HCT116 (cell line): Measurements from ENCODE around the gene VAPA. TPM values are rescaled to one million over a fixed set of nuclear protein-coding genes. Genes with fewer than 3 reads are reported as not detected.
"Not testable (repeated sequence)": the region's sequence is repeated elsewhere in the genome, so short reads cannot be mapped to it uniquely, and the experiment has no call there.

ENCODE experiments used
- ATAC-seq: fragments of 200-7000 bp; cut with Tn5 transposase; 2 replicates; pipeline ENCODE4 v1.9.1; 2020; ENCODE audit warnings: mild to moderate bottlenecking, moderate library complexity
- BruUV-seq: library from RNA; stranded (reverse); fragments of 400-500 nt; replicated peaks from 2 replicates; lab custom pipeline; 2021; lab: Mats Ljungman, UMichigan
- CTCF ChIA-PET: fragments of 300-600 bp; sonication (Branson Sonifier 250); formaldehyde crosslinking; loops from one replicate; lab custom pipeline; 2021; ENCODE audit warnings: antibody characterized with exemption; lab: Charles Lee
- POLR2A ChIA-PET: fragments of 300-600, 350-600 bp; sonication (Branson Sonifier 250); formaldehyde crosslinking; loops from one replicate; lab custom pipeline; 2021; ENCODE audit warnings: antibody characterized with exemption; lab: Charles Lee
- RAD21 ChIA-PET, 2 experiments: fragments of 300-600 bp; sonication (Branson Sonifier 250); formaldehyde crosslinking; loops; one replicate each; lab custom pipeline; 2023; ENCODE audit warnings: low total read pairs in 2 of 2; ENCODE audit not compliant: uncharacterized antibody in 2 of 2, unreplicated experiment in 2 of 2, low non-redundant PET in 1 of 2; lab: Charles Lee
- DNase-seq: peaks from one replicate; pipeline ENCODE4 v3.0.0-alpha.2; 2010; ENCODE audit warnings: low read depth, low spot score
- H2AFZ ChIP-seq: fragments of 200-600 bp; shearing (Covaris generic), sonication (generic); 2 replicates; pipeline ENCODE4 v1.6.1; 2017; ENCODE audit warnings: low read depth, mixed run types, mixed read lengths, antibody characterized with exemption, low read length; ENCODE audit not compliant: poor library complexity, severe bottlenecking
- H3K27ac ChIP-seq: 2 replicates; pipeline ENCODE4 v1.5.1; 2012; ENCODE audit warnings: low read depth, low read length
- H3K27me3 ChIP-seq: fragments of 200-600 bp; sonication (generic); 2 replicates; pipeline ENCODE4 v1.6.1; 2016; ENCODE audit warnings: mixed run types, low read length, mixed read lengths; ENCODE audit not compliant: insufficient read depth
- H3K36me3 ChIP-seq, 2 experiments: fragments of 200-500 bp in 1 of 2; fragments of 200-600 bp in 1 of 2; sonication (Bioruptor generic) in 1 of 2; sonication (generic) in 1 of 2; 2 replicates each; pipeline versions ENCODE4 v1.5.1 to v1.6.1; 2014 to 2016; ENCODE audit warnings: low read length in 2 of 2, inconsistent platforms in 1 of 2, mixed read lengths in 1 of 2, mixed run types in 1 of 2; ENCODE audit not compliant: insufficient read depth in 2 of 2, control insufficient read depth in 1 of 2
- H3K4me1 ChIP-seq, 2 experiments: fragments of 200-600 bp in 1 of 2; sonication (generic) in 1 of 2; 2 replicates each; pipeline versions ENCODE4 v1.5.1 to v1.6.1; 2012 to 2017; ENCODE audit warnings: low read length in 2 of 2, inconsistent platforms in 1 of 2, mild to moderate bottlenecking in 1 of 2, mixed read lengths in 1 of 2, mixed run types in 1 of 2, moderate library complexity in 1 of 2; ENCODE audit not compliant: insufficient read depth in 2 of 2, control insufficient read depth in 1 of 2
- H3K4me2 ChIP-seq: fragments of 200-600 bp; sonication (generic); 2 replicates; pipeline ENCODE4 v1.6.1; 2017; ENCODE audit warnings: mixed run types, low read length, mixed read lengths
- H3K4me3 ChIP-seq, 2 experiments: fragments of 200-600 bp in 1 of 2; sonication (generic) in 1 of 2; replicated peaks in 1 of 2; 2 replicates each; pipeline ENCODE4 v1.5.1; 2011 to 2016; ENCODE audit warnings: low read length in 2 of 2, control low read depth in 1 of 2, low read depth in 1 of 2, mild to moderate bottlenecking in 1 of 2, mixed read lengths in 1 of 2, mixed run types in 1 of 2
- H3K79me2 ChIP-seq: fragments of 200-600 bp; sonication (generic); 2 replicates; pipeline ENCODE4 v1.6.1; 2017; ENCODE audit warnings: mild to moderate bottlenecking, mixed run types, low read length, moderate library complexity, mixed read lengths; ENCODE audit not compliant: insufficient read depth
- H3K9ac ChIP-seq: fragments of 200-600 bp; sonication (generic); 2 replicates; pipeline ENCODE4 v1.6.1; 2016; ENCODE audit warnings: low read length, mixed read lengths
- H3K9me2 ChIP-seq: fragments of 200-600 bp; sonication (generic), shearing (Covaris generic); 2 replicates; pipeline ENCODE4 v1.6.1; 2017; ENCODE audit warnings: mixed run types, mild to moderate bottlenecking, moderate library complexity; ENCODE audit not compliant: insufficient read depth
- H3K9me3 ChIP-seq, 2 experiments: fragments of 200-500 bp in 1 of 2; fragments of 200-600 bp in 1 of 2; sonication (Bioruptor generic) in 1 of 2; sonication (generic) in 1 of 2; 2 replicates each; pipeline ENCODE4 v1.6.1; 2014 to 2017; ENCODE audit warnings: low read length in 2 of 2, mixed read lengths in 2 of 2, inconsistent platforms in 1 of 2, low read depth in 1 of 2, mild to moderate bottlenecking in 1 of 2, mixed run types in 1 of 2, moderate library complexity in 1 of 2; ENCODE audit not compliant: control insufficient read depth in 1 of 2, insufficient read depth in 1 of 2
- H4K20me1 ChIP-seq: fragments of 200-600 bp; sonication (generic), shearing (Covaris generic); 2 replicates; pipeline ENCODE4 v1.6.1; 2017; ENCODE audit warnings: mixed run types, mild to moderate bottlenecking, moderate library complexity; ENCODE audit not compliant: insufficient read depth
- CBX3 ChIP-seq: IDR thresholded peaks from 2 replicates; pipeline ENCODE4 v1.6.1; 2012; ENCODE audit warnings: low read depth
- CEBPB ChIP-seq: IDR thresholded peaks from 2 replicates; pipeline ENCODE4 v1.6.1; 2012; ENCODE audit warnings: low read depth
- EZH2 ChIP-seq: fragments of 200-600 bp; sonication (generic); IDR thresholded peaks from 2 replicates; pipeline ENCODE4 v1.6.1; 2017; ENCODE audit warnings: antibody characterized with exemption, mixed run types
- FOSL1 ChIP-seq: IDR thresholded peaks from 2 replicates; pipeline ENCODE4 v1.6.1; 2012; ENCODE audit warnings: low read depth
- JUND ChIP-seq: IDR thresholded peaks from 2 replicates; pipeline ENCODE4 v1.6.1; 2012
- MAX ChIP-seq: IDR thresholded peaks from 2 replicates; pipeline ENCODE4 v1.6.1; 2012
- RAD21 ChIP-seq: IDR thresholded peaks from 2 replicates; pipeline ENCODE4 v1.6.1; 2012; ENCODE audit warnings: low read depth, mild to moderate bottlenecking
- SIN3A ChIP-seq: IDR thresholded peaks from 2 replicates; pipeline ENCODE4 v1.6.1; 2012; ENCODE audit warnings: low read depth
- SP1 ChIP-seq: IDR thresholded peaks from 2 replicates; pipeline ENCODE4 v1.6.1; 2012; ENCODE audit warnings: low read depth
- intact Hi-C: fragments of 100-400 bp; cut with micrococcal nuclease; formaldehyde crosslinking; loops from 2 replicates; pipeline ENCODE4 v1.10.0; 2022
- total RNA-seq: library from RNA; stranded (reverse); gene quantifications from one replicate; pipeline ENCODE4 v1.2.1, GENCODE V29; 2021; ENCODE audit not compliant: unreplicated experiment

Gene VAPA
- total RNA-seq, 1 experiment from 2014 or later: 295 TPM

DNA sequence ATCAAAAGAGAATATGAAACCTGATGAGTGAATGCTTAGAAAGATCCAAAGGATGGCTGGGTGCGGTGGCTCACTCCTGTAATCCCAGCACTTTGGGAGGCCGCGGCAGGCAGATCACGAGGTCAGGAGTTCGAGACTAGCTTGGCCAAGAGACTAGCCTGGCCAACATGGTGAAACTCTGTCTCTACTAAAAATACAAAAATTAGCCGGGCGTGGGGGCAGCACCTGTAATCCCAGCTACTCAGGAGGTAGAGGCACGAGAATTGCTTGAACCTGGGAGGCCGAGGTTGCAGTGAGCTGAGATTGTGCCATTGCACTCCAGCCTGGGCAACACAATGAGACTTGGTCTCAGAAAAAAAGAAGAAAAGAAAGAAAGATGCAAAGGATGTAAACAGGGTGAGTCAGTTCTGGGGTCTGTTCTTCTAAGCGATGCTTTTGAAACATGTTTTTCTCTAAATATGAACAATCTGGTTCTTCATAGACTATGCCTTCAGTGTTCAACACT lies 16.0 kb upstream of the VAPA start:
- POLR2A ChIA-PET: not testable (repeated sequence)

GRCh38 chr18:9898792-9899549 lies 14.8 kb upstream of the VAPA start:
- Histone ChIP-seq H3K4me2 (peak overlapping the region; percentile 86), H3K4me3 (peak overlapping the region; percentile 28 to 51), H3K9ac (peak overlapping the region; percentile 56), H3K27ac (peak overlapping the region; percentile 47), H3K9me3 (no peaks in the 10 kb centered on the region), H3K9me2 (no peaks in the 10 kb centered on the region), H3K27me3 (no peaks in the 10 kb centered on the region), H4K20me1 (no peaks in the 10 kb centered on the region), H3K79me2 (no peaks in the 10 kb centered on the region), H3K36me3 (no peaks in the 10 kb centered on the region), H3K4me1 (peaks cover 35 to 82% of the 10 kb centered on the region in 2 experiments), H2AFZ (peak overlapping the region; percentile 96)
- peak; percentile 64 for DNase-seq
- POLR2A ChIA-PET: interaction anchor here (1.0 to 1.5 kb wide), 2 partner anchors 14 to 29 kb away, joined by 5 read pairs; partner anchors contain the start of gene VAPA
- RAD21 ChIA-PET: no interaction called here
- intact Hi-C loops: no loop called here
- CTCF ChIA-PET: interaction anchor here (0.8 kb wide), 1 partner anchor 29 kb away, joined by 3 read pairs; no protein-coding TSS in a partner anchor
- TF ChIP-seq JUND (peak; percentile 82), CEBPB (peak; percentile 53; the same call in 1 of the 2 replicates), FOSL1 (peak; percentile 79), RAD21 (no peak), EZH2 (no peak), SIN3A (peak; percentile 43; the same call in 1 of the 2 replicates), CBX3 (peak; percentile 77), MAX (peak; percentile 61), SP1 (peak; percentile 79)
- TSS peak; percentile 79 for BruUV-seq
- peak; percentile 70 for ATAC-seq

More for the DNA sequence above, 16.0 kb upstream of the VAPA start:
- H4K20me1 ChIP-seq, H3K4me3 ChIP-seq, H3K9me3 ChIP-seq, RAD21 ChIA-PET, H3K79me2 ChIP-seq, H3K36me3 ChIP-seq, H3K9ac ChIP-seq, ATAC-seq, H3K9me2 ChIP-seq, BruUV-seq, DNase-seq, intact Hi-C loops, H3K27me3 ChIP-seq, CTCF ChIA-PET, H3K27ac ChIP-seq: not testable (repeated sequence)
- Histone ChIP-seq H3K4me2 (peak overlapping the region; percentile 86; the same call in 1 of the 2 replicates), H3K4me1 (peaks cover 35 to 81% of the 10 kb centered on the region in 2 experiments), H2AFZ (peak overlapping the region; percentile 96)

DNA sequence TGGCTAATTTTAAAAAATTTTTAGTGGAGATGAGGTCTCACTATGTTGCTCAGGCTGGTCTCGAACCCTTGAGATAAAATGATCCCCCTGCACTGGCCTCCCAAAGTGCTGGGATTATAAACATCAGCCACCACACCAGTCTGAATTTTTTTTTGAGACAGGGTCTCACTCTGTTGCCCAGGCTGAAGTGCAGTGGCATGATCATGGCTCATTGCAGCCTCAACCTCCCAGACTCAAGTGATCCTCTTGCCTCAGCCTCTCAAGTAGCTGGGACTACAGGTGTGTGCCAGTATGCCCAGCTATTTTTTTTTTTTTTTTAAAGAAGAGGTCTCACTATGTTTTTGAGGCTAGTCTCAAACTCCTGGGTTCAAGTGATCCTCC lies 14.3 kb upstream of the VAPA start:
- peak overlapping the region; percentile 86 for H3K4me2 ChIP-seq
- BruUV-seq, intact Hi-C loops, ATAC-seq, H3K36me3 ChIP-seq, DNase-seq, H3K9me2 ChIP-seq, H3K79me2 ChIP-seq, H3K9me3 ChIP-seq, H4K20me1 ChIP-seq, H3K27me3 ChIP-seq, CTCF ChIA-PET, RAD21 ChIA-PET: not testable (repeated sequence)
- H3K27ac ChIP-seq: peak overlapping the region; percentile 47
- H3K4me1 ChIP-seq: peaks cover 35 to 80% of the 10 kb centered on the region in 2 experiments
- POLR2A ChIA-PET: interaction anchor here (1.0 to 1.5 kb wide), 2 partner anchors 14 to 29 kb away, joined by 5 read pairs; partner anchors contain the start of gene VAPA
- peak overlapping the region in 1 of 2 experiments; percentile 51; a peak in 1 of 4 replicates for H3K4me3 ChIP-seq
- peak overlapping the region; percentile 56; the same call in 1 of the 2 replicates for H3K9ac ChIP-seq
- peak overlapping the region; percentile 8 for H2AFZ ChIP-seq
